ENCODE results near the gene PUM2. TPM values are rescaled to one million over a fixed set of nuclear protein-coding genes. Genes with fewer than 3 reads are reported as not detected.

Gene PUM2
- total and polyA plus RNA-seq, 4 donors = 27.4 to 145 (median 51.0) TPM

- no peaks in the 10 kb centered on the region for H3K27me3 ChIP-seq (ENCODE audit: control insufficient read depth in 3 of 3, insufficient read depth in 3 of 3, low read length in 2 of 3)
- TF ChIP-seq CTCF (IDR thresholded peaks at IDR 0.05; ENCODE audit: control extremely low read depth, extremely low read depth) = no peak
- H3K4me1 ChIP-seq (ENCODE audit: control insufficient read depth in 5 of 5, insufficient read depth in 5 of 5, low read length in 5 of 5) = peaks cover 0 to 6% (median 1%) of the 10 kb centered on the region in 5 donors
- H3K4me3 ChIP-seq = no peak overlapping the region
- H3K9ac ChIP-seq (ENCODE audit: insufficient read depth in 1 of 2, low read length in 2 of 2) = no peak overlapping the region
- H3K36me3 ChIP-seq (ENCODE audit: control insufficient read depth in 4 of 4, insufficient read depth in 4 of 4, low read length in 4 of 4) = no peaks in the 10 kb centered on the region
- ATAC-seq (ENCODE audit: insufficient read depth, low FRiP score) (no peak), DNase-seq (peak in 1 of 3 donors; percentile 65)
- H3K27ac ChIP-seq (ENCODE audit: low read depth in 1 of 2, low read length in 1 of 2) = no peak overlapping the region
- WGBS, 2 donors = 87 to 94% methylated on average over 5 of the region's 5 CpGs
- H3K9me3 ChIP-seq (ENCODE audit: control insufficient read depth in 4 of 4, insufficient read depth in 3 of 4, low read length in 3 of 4) = no peaks in the 10 kb centered on the region
Measured at GRCh38 chr2:20363578-20363977, 12.9 kb upstream of the PUM2 start.

GRCh38 chr2:20362701-20363435 is 12.2 kb upstream of the PUM2 start:
- no peak overlapping the region for H3K4me3 ChIP-seq
- no peak overlapping the region for H3K9ac ChIP-seq (ENCODE audit: insufficient read depth in 1 of 2, low read length in 2 of 2)
- peaks cover 0 to 6% (median 1%) of the 10 kb centered on the region in 5 donors for H3K4me1 ChIP-seq (ENCODE audit: control insufficient read depth in 5 of 5, insufficient read depth in 5 of 5, low read length in 5 of 5)
- no peaks in the 10 kb centered on the region for H3K9me3 ChIP-seq (ENCODE audit: control insufficient read depth in 4 of 4, insufficient read depth in 3 of 4, low read length in 3 of 4)
- no peak for TF ChIP-seq CTCF (IDR thresholded peaks at IDR 0.05; ENCODE audit: control extremely low read depth, extremely low read depth)
- DNase-seq = no peak
- no peaks in the 10 kb centered on the region for H3K27me3 ChIP-seq (ENCODE audit: control insufficient read depth in 3 of 3, insufficient read depth in 3 of 3, low read length in 2 of 3)
- ATAC-seq (ENCODE audit: insufficient read depth, low FRiP score) = no peak
- no peak overlapping the region for H3K27ac ChIP-seq (ENCODE audit: low read depth in 1 of 2, low read length in 1 of 2)
- no peaks in the 10 kb centered on the region for H3K36me3 ChIP-seq (ENCODE audit: control insufficient read depth in 4 of 4, insufficient read depth in 4 of 4, low read length in 4 of 4)
- 92 to 100% methylated on average over 5 of the region's 5 CpGs for WGBS, 2 donors

- peaks cover 0 to 6% (median 1%) of the 10 kb centered on the region in 5 donors for H3K4me1 ChIP-seq (ENCODE audit: control insufficient read depth in 5 of 5, insufficient read depth in 5 of 5, low read length in 5 of 5)
- 70 to 85% methylated on average over 4 of the region's 4 CpGs for WGBS, 2 donors
- DNase-seq = no peak
- no peak overlapping the region for H3K9ac ChIP-seq (ENCODE audit: insufficient read depth in 1 of 2, low read length in 2 of 2)
- no peaks in the 10 kb centered on the region for H3K9me3 ChIP-seq (ENCODE audit: control insufficient read depth in 4 of 4, insufficient read depth in 3 of 4, low read length in 3 of 4)
- no peaks in the 10 kb centered on the region for H3K36me3 ChIP-seq (ENCODE audit: control insufficient read depth in 4 of 4, insufficient read depth in 4 of 4, low read length in 4 of 4)
- no peak overlapping the region for H3K27ac ChIP-seq (ENCODE audit: low read depth in 1 of 2, low read length in 1 of 2)
- H3K27me3 ChIP-seq (ENCODE audit: control insufficient read depth in 3 of 3, insufficient read depth in 3 of 3, low read length in 2 of 3) = no peaks in the 10 kb centered on the region
- no peak for TF ChIP-seq CTCF (IDR thresholded peaks at IDR 0.05; ENCODE audit: control extremely low read depth, extremely low read depth)
- H3K4me3 ChIP-seq = no peak overlapping the region
- ATAC-seq (ENCODE audit: insufficient read depth, low FRiP score) = no peak
Measured at GRCh38 chr2:20361893-20362292, 11.2 kb upstream of the PUM2 start.

Data from lung (tissue), 12 donors.